ENCODE results near the gene DCC.

Gene DCC

DNA sequence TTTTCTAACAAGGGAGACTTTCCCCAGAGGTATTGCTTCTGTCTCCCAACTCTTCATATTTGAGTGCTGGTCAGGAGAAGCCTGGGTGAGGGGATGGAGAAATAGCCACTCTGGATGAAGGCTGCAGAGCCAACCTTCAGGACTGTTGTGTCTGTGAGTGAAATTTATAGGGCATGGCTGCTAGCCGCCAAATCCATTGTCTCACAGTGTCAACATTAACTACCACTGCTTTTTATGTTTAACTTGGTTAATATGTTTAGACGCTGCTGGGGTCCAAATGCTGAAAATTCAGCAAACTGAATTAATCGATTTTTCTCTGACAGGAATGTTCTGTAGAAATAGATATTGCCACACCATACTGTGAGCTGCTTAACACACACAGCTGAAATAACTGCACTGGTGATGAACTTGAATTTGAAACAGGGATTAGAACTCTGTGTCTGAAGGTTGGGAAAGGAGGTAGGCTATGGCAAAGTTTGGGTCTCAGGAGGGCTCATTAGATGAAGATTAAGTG lies 281.0 kb downstream of the DCC start:
- H3K27ac ChIP-seq (ENCODE audit: low read depth, low read length, severe bottlenecking): no peak overlapping the region
- H3K4me3 ChIP-seq (ENCODE audit: extremely low read depth, insufficient read depth, low read length, poor library complexity, severe bottlenecking): no peak overlapping the region
- no peaks in the 10 kb centered on the region for H3K4me1 ChIP-seq (ENCODE audit: control insufficient read depth, insufficient read depth, low read length, poor library complexity, severe bottlenecking)
- H3K9me3 ChIP-seq (ENCODE audit: control insufficient read depth, low read length): no peaks in the 10 kb centered on the region
- H3K36me3 ChIP-seq (ENCODE audit: control insufficient read depth, insufficient read depth, low read length): no peaks in the 10 kb centered on the region
- 94% methylated on average over 2 of the region's 3 CpGs; no CpG with 5 or more reads in 1 of the 2 experiments for WGBS, 2 experiments (ENCODE audit: insufficient coverage in 2 of 2)

- H3K36me3 ChIP-seq (ENCODE audit: control insufficient read depth, insufficient read depth, low read length): no peaks in the 10 kb centered on the region
- no peak overlapping the region for H3K27ac ChIP-seq (ENCODE audit: low read depth, low read length, severe bottlenecking)
- WGBS, 2 experiments (ENCODE audit: insufficient coverage in 2 of 2): 92 to 96% methylated on average over 5 of the region's 5 CpGs
- no peaks in the 10 kb centered on the region for H3K9me3 ChIP-seq (ENCODE audit: control insufficient read depth, low read length)
- H3K4me3 ChIP-seq (ENCODE audit: extremely low read depth, insufficient read depth, low read length, poor library complexity, severe bottlenecking): no peak overlapping the region
- H3K4me1 ChIP-seq (ENCODE audit: control insufficient read depth, insufficient read depth, low read length, poor library complexity, severe bottlenecking): no peaks in the 10 kb centered on the region
These were observed 284.7 kb downstream of the DCC start for GRCh38 chr18:52624702-52625101.

DNA sequence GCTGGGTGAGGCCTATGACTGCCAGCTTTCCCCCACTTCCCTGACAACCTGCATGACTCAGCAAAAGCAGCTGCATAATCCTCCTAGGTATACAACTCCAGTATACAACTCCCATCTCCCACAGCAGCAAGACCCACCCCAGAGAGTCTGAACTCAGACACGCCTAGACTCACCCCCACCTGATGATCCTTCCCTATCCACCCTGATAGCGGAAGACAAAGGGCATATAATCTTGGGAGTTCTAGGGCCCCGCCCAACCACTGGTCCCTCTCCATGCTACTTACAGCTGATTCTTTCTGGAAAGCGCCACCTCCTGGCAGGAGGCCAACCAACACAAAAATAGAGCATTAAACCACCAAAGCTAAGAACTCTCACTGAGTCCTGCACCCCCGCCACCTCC lies 296.5 kb downstream of the DCC start:
- WGBS, 2 experiments (ENCODE audit: insufficient coverage in 2 of 2): 80 to 100% methylated on average over 1 to 4 of the region's 5 CpGs
- Histone ChIP-seq H3K36me3 (ENCODE audit: control insufficient read depth, insufficient read depth, low read length) (no peaks in the 10 kb centered on the region), H3K4me1 (ENCODE audit: control insufficient read depth, insufficient read depth, low read length, poor library complexity, severe bottlenecking) (no peaks in the 10 kb centered on the region), H3K27ac (ENCODE audit: low read depth, low read length, severe bottlenecking) (no peak overlapping the region), H3K4me3 (ENCODE audit: extremely low read depth, insufficient read depth, low read length, poor library complexity, severe bottlenecking) (no peak overlapping the region), H3K9me3 (ENCODE audit: control insufficient read depth, low read length) (no peaks in the 10 kb centered on the region)

DNA sequence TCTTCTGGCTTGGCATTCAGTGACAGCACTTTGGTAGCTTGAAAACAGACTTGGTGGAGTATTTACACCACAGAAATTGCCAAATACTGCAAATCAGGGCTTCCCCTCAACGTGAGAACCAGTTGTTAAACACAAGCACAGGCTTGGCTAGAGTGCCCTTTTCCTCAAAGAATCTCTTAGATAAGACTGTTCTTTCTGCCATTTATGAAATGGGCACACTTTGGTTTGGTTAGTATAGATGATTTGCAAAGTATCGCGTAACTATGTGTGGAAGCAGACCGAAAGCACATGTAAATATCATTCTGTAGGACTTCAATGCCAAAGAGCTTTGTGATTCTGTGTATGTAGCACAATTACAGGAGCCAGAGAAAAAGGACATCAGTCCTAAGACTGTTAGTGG lies 308.2 kb downstream of the DCC start:
- Histone ChIP-seq H3K4me1 (ENCODE audit: control insufficient read depth, insufficient read depth, low read length, poor library complexity, severe bottlenecking) (no peaks in the 10 kb centered on the region), H3K4me3 (ENCODE audit: extremely low read depth, insufficient read depth, low read length, poor library complexity, severe bottlenecking) (no peak overlapping the region), H3K36me3 (ENCODE audit: control insufficient read depth, insufficient read depth, low read length) (no peaks in the 10 kb centered on the region), H3K9me3 (ENCODE audit: control insufficient read depth, low read length) (no peaks in the 10 kb centered on the region), H3K27ac (ENCODE audit: low read depth, low read length, severe bottlenecking) (no peak overlapping the region)
- 81 to 100% methylated on average over 4 of the region's 4 CpGs for WGBS, 2 experiments (ENCODE audit: insufficient coverage in 2 of 2)

- 77 to 83% methylated on average over 3 to 4 of the region's 4 CpGs for WGBS, 2 experiments (ENCODE audit: insufficient coverage in 2 of 2)
- Histone ChIP-seq H3K27ac (ENCODE audit: low read depth, low read length, severe bottlenecking) (peak overlapping the region; percentile 37), H3K4me1 (ENCODE audit: control insufficient read depth, insufficient read depth, low read length, poor library complexity, severe bottlenecking) (no peaks in the 10 kb centered on the region), H3K36me3 (ENCODE audit: control insufficient read depth, insufficient read depth, low read length) (no peaks in the 10 kb centered on the region), H3K4me3 (ENCODE audit: extremely low read depth, insufficient read depth, low read length, poor library complexity, severe bottlenecking) (no peak overlapping the region), H3K9me3 (ENCODE audit: control insufficient read depth, low read length) (no peaks in the 10 kb centered on the region)
These were observed 312.4 kb downstream of the DCC start for GRCh38 chr18:52652391-52652790.

DNA sequence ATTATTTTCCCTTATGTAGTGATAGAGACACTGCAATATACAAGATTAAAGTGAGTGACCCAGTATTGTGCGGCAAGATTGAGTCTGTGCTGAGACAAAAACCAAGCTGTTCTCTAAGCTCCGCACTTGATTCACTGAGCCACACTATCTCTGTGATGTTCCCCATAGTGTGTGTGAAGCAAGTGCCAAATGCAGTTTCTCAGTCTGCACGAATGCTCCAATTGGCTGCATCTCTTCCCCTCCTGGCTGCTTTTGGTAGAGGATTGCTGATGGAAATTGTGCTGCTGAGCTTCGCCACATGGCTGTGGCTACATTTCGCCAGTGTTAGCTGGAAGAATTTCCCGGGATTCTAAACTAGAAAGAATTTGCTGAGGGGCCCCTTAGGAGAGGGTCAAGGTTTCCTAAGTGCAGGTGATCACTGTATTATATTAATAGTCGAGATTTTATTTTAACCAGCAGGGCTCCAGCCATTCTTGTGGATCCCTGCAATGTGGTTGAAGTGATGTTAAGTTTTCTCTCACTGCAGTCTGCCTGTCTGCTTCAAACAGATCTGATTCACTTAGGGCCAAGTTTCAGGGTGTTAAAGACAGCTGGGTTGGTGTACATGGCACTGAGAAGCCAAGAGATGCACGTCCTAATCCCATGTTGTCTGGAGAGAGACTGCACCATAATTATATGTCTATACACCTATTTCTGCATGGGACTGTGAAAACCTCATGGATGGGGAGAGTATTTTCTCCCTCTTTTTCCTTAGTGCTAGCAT lies 317.2 kb downstream of the DCC start:
- Histone ChIP-seq H3K27ac (ENCODE audit: low read depth, low read length, severe bottlenecking) (no peak overlapping the region), H3K4me3 (ENCODE audit: extremely low read depth, insufficient read depth, low read length, poor library complexity, severe bottlenecking) (no peak overlapping the region), H3K4me1 (ENCODE audit: control insufficient read depth, insufficient read depth, low read length, poor library complexity, severe bottlenecking) (no peaks in the 10 kb centered on the region), H3K36me3 (ENCODE audit: control insufficient read depth, insufficient read depth, low read length) (no peaks in the 10 kb centered on the region), H3K9me3 (ENCODE audit: control insufficient read depth, low read length) (no peaks in the 10 kb centered on the region)
- WGBS, 2 experiments (ENCODE audit: insufficient coverage in 2 of 2): 81 to 82% methylated on average over 3 to 5 of the region's 8 CpGs

DNA sequence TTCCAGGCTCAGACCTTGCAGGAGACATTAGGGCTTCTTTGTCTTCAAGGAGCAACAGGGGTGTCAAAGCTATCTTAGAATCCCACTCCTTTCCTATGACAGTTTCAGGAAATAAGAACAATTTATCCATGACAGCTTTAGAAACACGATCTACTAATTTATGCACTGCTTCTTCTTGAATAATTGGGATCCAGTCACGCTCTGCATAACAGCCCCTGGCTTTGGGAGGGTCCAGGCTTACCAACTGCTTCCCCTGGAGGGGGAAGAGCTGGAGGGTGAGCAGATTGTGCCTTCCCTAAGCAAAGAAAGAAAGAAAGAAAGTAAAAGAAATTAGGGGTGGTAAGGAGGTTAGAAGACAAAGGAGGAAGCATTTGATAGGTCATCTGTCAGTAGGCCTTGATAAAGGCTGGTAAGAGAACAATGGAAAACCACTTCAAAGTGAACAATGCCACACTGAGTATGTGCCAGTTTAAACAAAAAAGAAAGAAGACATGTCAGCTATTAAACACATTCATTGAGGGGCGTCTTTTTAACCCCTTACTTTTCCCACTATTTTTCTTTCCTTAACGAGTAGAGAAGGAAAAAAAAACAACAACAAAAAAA lies 327.6 kb downstream of the DCC start:
- Histone ChIP-seq H3K27ac (ENCODE audit: low read depth, low read length, severe bottlenecking) (peak overlapping the region; percentile 3), H3K9me3 (ENCODE audit: control insufficient read depth, low read length) (no peaks in the 10 kb centered on the region), H3K36me3 (ENCODE audit: control insufficient read depth, insufficient read depth, low read length) (no peaks in the 10 kb centered on the region), H3K4me3 (ENCODE audit: extremely low read depth, insufficient read depth, low read length, poor library complexity, severe bottlenecking) (no peak overlapping the region), H3K4me1 (ENCODE audit: control insufficient read depth, insufficient read depth, low read length, poor library complexity, severe bottlenecking) (no peaks in the 10 kb centered on the region)
- WGBS, 2 experiments (ENCODE audit: insufficient coverage in 2 of 2): 60% methylated on average over 1 of the region's 4 CpGs; no CpG with 5 or more reads in 1 of the 2 experiments

DNA sequence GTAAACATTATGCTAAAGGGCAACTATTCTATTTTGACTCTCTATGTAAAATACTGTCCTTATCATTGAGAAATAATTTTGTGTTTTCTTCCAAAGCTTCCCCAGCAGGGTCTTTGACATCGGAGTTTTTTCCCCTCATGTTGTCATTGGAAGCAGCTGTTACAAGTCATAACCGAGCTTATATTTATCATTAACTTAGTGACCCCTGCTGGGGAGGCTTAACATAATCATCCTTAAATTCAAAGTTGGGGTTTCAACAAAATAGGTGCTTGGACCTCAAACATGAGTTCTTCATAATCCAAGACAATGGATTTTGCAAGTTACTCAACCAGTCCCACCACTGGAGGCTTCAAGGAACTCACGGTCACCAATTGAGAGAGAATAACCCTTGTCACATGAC lies 330.9 kb downstream of the DCC start:
- H3K9me3 ChIP-seq (ENCODE audit: control insufficient read depth, low read length): peaks cover 6% of the 10 kb centered on the region
- 90% methylated on average over 2 of the region's 3 CpGs; no CpG with 5 or more reads in 1 of the 2 experiments for WGBS, 2 experiments (ENCODE audit: insufficient coverage in 2 of 2)
- H3K36me3 ChIP-seq (ENCODE audit: control insufficient read depth, insufficient read depth, low read length): no peaks in the 10 kb centered on the region
- no peak overlapping the region for H3K4me3 ChIP-seq (ENCODE audit: extremely low read depth, insufficient read depth, low read length, poor library complexity, severe bottlenecking)
- no peak overlapping the region for H3K27ac ChIP-seq (ENCODE audit: low read depth, low read length, severe bottlenecking)
- H3K4me1 ChIP-seq (ENCODE audit: control insufficient read depth, insufficient read depth, low read length, poor library complexity, severe bottlenecking): no peaks in the 10 kb centered on the region

DNA sequence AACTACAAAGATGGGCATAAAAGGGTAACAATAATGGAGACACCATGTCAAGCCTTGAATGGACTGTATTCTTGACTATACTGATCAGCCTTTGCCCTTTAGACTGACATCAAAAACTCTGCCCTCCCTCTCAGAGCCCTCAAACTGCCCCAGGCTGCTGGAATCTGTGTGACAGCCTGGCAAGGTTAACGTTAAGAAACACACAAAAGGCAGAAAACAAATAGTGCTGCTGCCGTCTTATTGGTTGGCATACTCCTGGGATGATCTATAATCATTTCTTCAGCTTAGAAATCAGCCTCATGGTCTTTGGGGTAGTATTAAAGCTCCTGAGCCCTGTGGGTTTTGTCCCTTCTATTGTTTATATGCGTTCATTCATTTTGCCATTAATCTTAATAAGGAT lies 338.0 kb downstream of the DCC start:
- no peak overlapping the region for H3K4me3 ChIP-seq (ENCODE audit: extremely low read depth, insufficient read depth, low read length, poor library complexity, severe bottlenecking)
- H3K36me3 ChIP-seq (ENCODE audit: control insufficient read depth, insufficient read depth, low read length): no peaks in the 10 kb centered on the region
- H3K4me1 ChIP-seq (ENCODE audit: control insufficient read depth, insufficient read depth, low read length, poor library complexity, severe bottlenecking): no peaks in the 10 kb centered on the region
- H3K27ac ChIP-seq (ENCODE audit: low read depth, low read length, severe bottlenecking): no peak overlapping the region
- 60% methylated on average over 2 of the region's 3 CpGs; no CpG with 5 or more reads in 1 of the 2 experiments for WGBS, 2 experiments (ENCODE audit: insufficient coverage in 2 of 2)
- peaks cover 6% of the 10 kb centered on the region for H3K9me3 ChIP-seq (ENCODE audit: control insufficient read depth, low read length)

DNA sequence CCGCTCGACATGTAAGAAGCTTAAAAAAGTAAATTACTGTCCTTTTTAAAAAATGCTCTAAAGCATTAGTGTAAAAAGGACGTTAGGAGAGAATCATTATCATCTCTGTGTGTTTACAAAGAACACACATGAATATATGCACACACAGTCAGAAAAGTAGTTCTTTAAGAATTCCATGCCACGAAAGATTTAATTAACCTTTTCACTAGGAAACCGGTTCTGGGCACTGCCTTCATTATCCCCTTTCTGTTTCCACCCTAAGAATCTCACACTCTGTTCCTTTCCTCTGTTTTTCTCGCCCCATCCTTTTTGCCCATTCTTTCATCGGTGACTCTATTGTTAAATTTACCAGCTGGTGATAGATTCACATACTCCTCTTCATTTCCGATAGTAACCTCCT lies 338.6 kb downstream of the DCC start:
- Histone ChIP-seq H3K27ac (ENCODE audit: low read depth, low read length, severe bottlenecking) (peak overlapping the region; percentile 3), H3K4me3 (ENCODE audit: extremely low read depth, insufficient read depth, low read length, poor library complexity, severe bottlenecking) (no peak overlapping the region), H3K36me3 (ENCODE audit: control insufficient read depth, insufficient read depth, low read length) (no peaks in the 10 kb centered on the region), H3K4me1 (ENCODE audit: control insufficient read depth, insufficient read depth, low read length, poor library complexity, severe bottlenecking) (no peaks in the 10 kb centered on the region), H3K9me3 (ENCODE audit: control insufficient read depth, low read length) (peaks cover 4% of the 10 kb centered on the region)
- WGBS, 2 experiments (ENCODE audit: insufficient coverage in 2 of 2): 71 to 85% methylated on average over 5 to 6 of the region's 8 CpGs

- H3K27ac ChIP-seq (ENCODE audit: low read depth, low read length, severe bottlenecking): no peak overlapping the region
- no peaks in the 10 kb centered on the region for H3K9me3 ChIP-seq (ENCODE audit: control insufficient read depth, low read length)
- no peak overlapping the region for H3K4me3 ChIP-seq (ENCODE audit: extremely low read depth, insufficient read depth, low read length, poor library complexity, severe bottlenecking)
- H3K36me3 ChIP-seq (ENCODE audit: control insufficient read depth, insufficient read depth, low read length): no peaks in the 10 kb centered on the region
- WGBS, 2 experiments (ENCODE audit: insufficient coverage in 2 of 2): 80 to 100% methylated on average over 1 of the region's 2 CpGs
- no peaks in the 10 kb centered on the region for H3K4me1 ChIP-seq (ENCODE audit: control insufficient read depth, insufficient read depth, low read length, poor library complexity, severe bottlenecking)
These were observed 339.4 kb downstream of the DCC start for GRCh38 chr18:52679354-52679753.
